Hematopoietic multipotent progenitor cell treated with erythropoietin and hydrocortisone succinate and interleukin-3 and kit ligand, for 6 days (in vitro differentiated cells): ENCODE results near the gene PYGB.
"Not testable (repeated sequence)": the region's sequence is repeated elsewhere in the genome, so short reads cannot be mapped to it uniquely, and the experiment has no call there.

Experiments
- DNase-seq: peaks from one replicate; pipeline ENCODE4 v3.0.0-alpha.2; 2015

PYGB gene

GRCh38 chr20:25249198-25249931, 1.5 kb downstream of the PYGB start:
- DNase-seq: peak; percentile 8

- DNase-seq: no peak
Measured at GRCh38 chr20:25250508-25250907, 2.6 kb downstream of the PYGB start.

- DNase-seq: no peak
Measured at GRCh38 chr20:25251019-25251418, 3.1 kb downstream of the PYGB start.

- DNase-seq: no peak
Measured at GRCh38 chr20:25251558-25251957, 3.7 kb downstream of the PYGB start.

- DNase-seq: no peak
Measured at GRCh38 chr20:25252230-25252651, 4.4 kb downstream of the PYGB start.

- no peak for DNase-seq
Measured at GRCh38 chr20:25252686-25253421, 5.0 kb downstream of the PYGB start.

- no peak for DNase-seq
Measured at GRCh38 chr20:25253606-25254275, 5.9 kb downstream of the PYGB start.

- no peak for DNase-seq
Measured at GRCh38 chr20:25254571-25254970, 6.7 kb downstream of the PYGB start.

- DNase-seq: no peak
Measured at GRCh38 chr20:25254986-25255680, 7.2 kb downstream of the PYGB start.

- DNase-seq: no peak
Measured at GRCh38 chr20:25256226-25256859, 8.5 kb downstream of the PYGB start.

GRCh38 chr20:25257130-25257529, 9.2 kb downstream of the PYGB start:
- no peak for DNase-seq

GRCh38 chr20:25257756-25258475, 10.0 kb downstream of the PYGB start:
- DNase-seq: no peak

- DNase-seq: no peak
Measured at GRCh38 chr20:25258476-25258805, 10.6 kb downstream of the PYGB start.

GRCh38 chr20:25258828-25259227, 10.9 kb downstream of the PYGB start:
- DNase-seq: no peak

- no peak for DNase-seq
Measured at GRCh38 chr20:25259358-25259757, 11.5 kb downstream of the PYGB start.

- DNase-seq: no peak
Measured at GRCh38 chr20:25259788-25260254, 11.9 kb downstream of the PYGB start.

GRCh38 chr20:25260770-25261437, 13.0 kb downstream of the PYGB start:
- DNase-seq: not testable (repeated sequence)

GRCh38 chr20:25269057-25269832, 21.4 kb downstream of the PYGB start:
- no peak for DNase-seq

GRCh38 chr20:25269833-25270170, 21.9 kb downstream of the PYGB start:
- no peak for DNase-seq

- DNase-seq: no peak
Measured at GRCh38 chr20:25270829-25271251, 23.0 kb downstream of the PYGB start.
